Fibroblast of the aortic adventitia (primary cell): ENCODE data around the gene DCPS. TPM values are rescaled to one million over a fixed set of nuclear protein-coding genes. Genes with fewer than 3 reads are reported as not detected.

Experiments used
- DNase-seq: peaks from one replicate; pipeline ENCODE4 v3.0.0-alpha.2; 2010; ENCODE audit warnings: low read depth
- H3K4me3 ChIP-seq: 2 replicates; pipeline ENCODE4 v1.5.1; 2011; ENCODE audit warnings: low read depth, mild to moderate bottlenecking, control low read depth, low read length, moderate library complexity
- CTCF ChIP-seq: IDR thresholded peaks from 2 replicates; pipeline ENCODE4 v1.5.1; 2011; ENCODE audit warnings: mild to moderate bottlenecking, low read length, control low read depth, inconsistent platforms; ENCODE audit not compliant: insufficient read depth
- total RNA-seq: library from RNA; depleted of rRNA; stranded (reverse); fragments of >200 nt; gene quantifications from 2 replicates; pipeline ENCODE4 v1.2.3, GENCODE V29; 2012; ENCODE audit warnings: low replicate concordance

DCPS gene
- total RNA-seq, 1 donor: 11.4 TPM

GRCh38 chr11:126347751-126348668 is 44.1 kb downstream of the DCPS start:
- DNase-seq: no peak
- no peak for TF ChIP-seq CTCF
- no peak overlapping the region for H3K4me3 ChIP-seq

DNA sequence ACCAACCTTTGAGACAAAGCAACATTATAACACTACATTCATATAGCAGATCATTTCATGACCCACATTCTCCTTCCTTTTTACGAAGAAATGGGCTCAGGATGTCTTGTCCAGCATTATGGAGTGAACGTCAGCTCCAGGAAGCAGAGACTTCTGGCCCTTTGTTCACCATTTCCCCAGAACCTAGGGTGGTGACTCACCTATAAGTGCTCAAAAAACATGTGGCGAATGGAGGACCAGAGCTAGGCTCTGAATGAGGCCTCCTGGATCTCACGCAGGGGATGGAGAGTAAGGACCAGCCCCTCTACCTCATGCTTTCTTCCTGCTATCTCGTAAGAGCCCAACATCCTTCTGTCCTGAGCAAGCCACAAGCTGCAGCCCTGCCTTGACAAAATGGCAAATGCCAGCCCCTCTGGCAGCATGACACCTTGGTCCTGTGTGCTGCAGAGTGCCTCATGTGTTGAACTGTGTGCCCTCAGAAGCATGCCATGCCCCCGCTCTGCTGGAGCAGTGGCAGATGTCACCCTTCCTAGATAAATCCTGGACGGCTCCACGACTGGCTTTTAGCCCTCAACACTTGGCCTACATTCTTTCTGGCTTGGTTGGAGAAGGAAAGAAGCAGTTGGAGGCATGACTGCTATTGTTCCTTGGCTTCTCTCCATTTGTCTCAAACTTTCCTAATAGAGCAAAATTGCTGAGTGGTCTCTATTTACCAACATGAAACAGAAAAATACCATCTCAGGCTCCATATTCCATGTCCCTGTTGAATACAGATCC is 45.1 kb downstream of the DCPS start:
- TF ChIP-seq CTCF: no peak
- H3K4me3 ChIP-seq: no peak overlapping the region
- DNase-seq: peak; percentile 67

DNA sequence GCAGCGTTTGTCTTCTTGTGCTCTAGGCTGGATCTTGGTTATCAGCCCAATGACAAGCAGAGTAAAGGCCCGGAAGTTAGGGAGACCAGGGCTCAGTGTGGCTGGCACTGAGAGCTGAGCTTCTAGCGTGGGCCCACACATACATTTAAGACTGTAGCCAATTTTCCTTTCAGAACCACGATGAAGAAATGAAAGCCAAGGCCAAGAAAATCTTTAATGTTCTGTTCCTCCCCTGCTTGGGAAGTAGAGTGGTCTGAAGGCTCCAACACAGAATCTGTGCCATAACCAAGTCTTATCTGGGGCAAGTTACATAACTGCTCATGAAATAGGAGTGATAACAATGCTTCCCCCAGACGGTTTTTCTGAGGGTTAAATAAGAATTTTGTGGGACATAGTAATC is 47.0 kb downstream of the DCPS start:
- no peak overlapping the region for H3K4me3 ChIP-seq
- peak; percentile 68 for DNase-seq
- no peak for TF ChIP-seq CTCF

DNA sequence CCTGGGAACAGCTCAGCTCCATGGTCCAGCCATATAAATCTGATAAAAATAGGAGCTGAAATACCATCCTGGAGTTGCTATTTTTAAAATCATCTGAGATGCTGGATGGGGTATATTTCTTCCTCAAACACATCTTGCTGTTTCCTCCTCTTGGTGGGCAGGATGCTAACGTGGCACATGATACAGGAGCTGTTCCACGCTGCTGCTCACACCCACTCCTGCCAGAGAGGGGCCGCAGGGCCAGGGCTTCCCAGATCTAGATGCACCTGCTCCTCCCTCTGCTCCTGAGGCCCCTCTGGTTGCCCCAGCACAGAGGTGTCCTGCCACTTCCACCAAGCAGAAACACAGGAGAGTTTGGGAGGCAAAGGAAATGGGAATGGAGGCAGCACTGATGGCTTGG is 48.3 kb downstream of the DCPS start:
- no peak for DNase-seq
- H3K4me3 ChIP-seq: no peak overlapping the region
- TF ChIP-seq CTCF: no peak

DNA sequence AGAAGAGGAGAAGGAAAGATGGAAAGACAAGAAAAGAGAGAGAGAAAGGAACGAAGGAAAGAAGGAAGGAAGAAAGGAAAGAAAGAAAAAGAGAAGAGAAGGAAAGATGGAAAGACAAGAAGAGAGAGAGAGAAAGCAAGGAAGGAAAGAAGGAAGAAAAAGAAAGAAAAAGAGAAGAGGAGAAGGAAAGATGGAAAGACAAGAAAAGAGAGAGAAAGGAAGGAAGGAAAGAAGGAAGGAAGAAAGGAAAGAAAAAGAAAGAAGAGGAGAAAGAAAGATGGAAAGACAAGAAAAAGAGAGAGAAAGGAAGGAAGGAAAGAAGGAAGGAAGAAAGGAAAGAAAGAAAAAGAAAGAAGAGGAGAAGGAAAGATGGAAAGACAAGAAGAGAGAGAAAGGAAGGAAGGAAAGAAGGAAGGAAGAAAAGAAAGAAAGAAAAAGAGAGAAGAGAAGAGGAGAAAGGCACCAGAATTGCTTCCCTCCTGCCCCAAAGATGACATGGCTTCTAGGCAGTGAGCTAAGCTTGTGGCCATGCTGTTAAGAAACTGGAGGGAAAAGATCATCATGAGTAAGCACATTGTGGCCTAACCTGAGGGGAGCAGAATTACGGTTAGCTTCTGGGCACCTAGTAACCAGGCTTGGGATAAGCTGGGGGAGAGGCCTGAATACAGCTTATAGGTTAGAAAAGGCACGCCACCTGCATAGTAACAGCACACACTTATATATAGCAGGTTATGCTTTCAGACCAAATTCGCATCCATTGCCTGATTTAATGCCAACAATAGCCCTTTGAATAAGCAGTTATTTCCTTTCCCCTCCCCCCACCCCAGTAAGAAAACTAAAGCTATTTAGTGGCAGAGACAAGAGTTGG is 49.3 kb downstream of the DCPS start:
- peak; percentile 64 for DNase-seq
- peak overlapping the region; percentile 9 for H3K4me3 ChIP-seq
- TF ChIP-seq CTCF: no peak

- TF ChIP-seq CTCF: no peak
- peak overlapping the region; percentile 86 for H3K4me3 ChIP-seq
- no peak for DNase-seq
Observed at GRCh38 chr11:126354631-126355323, 50.9 kb downstream of the DCPS start.
